HUES48 (cell line): ENCODE measurements around the gene BICC1.

Experiments used
- H3K27ac ChIP-seq: one replicate; pipeline ENCODE4 v1.7.0; 2013; ENCODE audit warnings: low read depth, low read length, inconsistent platforms
- H3K27me3 ChIP-seq: 2 replicates; pipeline ENCODE4 v1.6.1; 2013; ENCODE audit warnings: mild to moderate bottlenecking, low read length; ENCODE audit not compliant: control insufficient read depth, insufficient read depth
- H3K36me3 ChIP-seq: 2 replicates; pipeline ENCODE4 v1.6.1; 2013; ENCODE audit warnings: low read length; ENCODE audit not compliant: control insufficient read depth, insufficient read depth
- H3K4me1 ChIP-seq: 2 replicates; pipeline ENCODE4 v1.6.1; 2013; ENCODE audit warnings: mild to moderate bottlenecking, low read length; ENCODE audit not compliant: control insufficient read depth, insufficient read depth
- H3K4me3 ChIP-seq: 2 replicates; pipeline ENCODE4 v1.5.1; 2013; ENCODE audit warnings: mild to moderate bottlenecking, low read depth, low read length
- H3K9ac ChIP-seq: 2 replicates; pipeline ENCODE4 v1.6.1; 2013; ENCODE audit warnings: mild to moderate bottlenecking, low read depth, low read length, moderate library complexity
- H3K9me3 ChIP-seq: 2 replicates; pipeline ENCODE4 v1.6.1; 2013; ENCODE audit warnings: low read length; ENCODE audit not compliant: control insufficient read depth, insufficient read depth

BICC1 gene

GRCh38 chr10:58706836-58707235 is 194.2 kb downstream of the BICC1 start:
- Histone ChIP-seq H3K9ac (no peak overlapping the region), H3K4me3 (no peak overlapping the region), H3K27me3 (no peaks in the 10 kb centered on the region), H3K9me3 (no peaks in the 10 kb centered on the region), H3K36me3 (no peaks in the 10 kb centered on the region), H3K4me1 (0 out of 2 replicates have a peak, but pooled peaks cover 4% of the 10 kb centered on the region), H3K27ac (no peak overlapping the region)

GRCh38 chr10:58712141-58712540 is 199.5 kb downstream of the BICC1 start:
- no peaks in the 10 kb centered on the region for H3K36me3 ChIP-seq

GRCh38 chr10:58712982-58713381 is 200.3 kb downstream of the BICC1 start:
- Histone ChIP-seq H3K4me1 (no peaks in the 10 kb centered on the region), H3K9me3 (no peaks in the 10 kb centered on the region), H3K27ac (no peak overlapping the region), H3K4me3 (no peak overlapping the region), H3K9ac (no peak overlapping the region), H3K36me3 (no peaks in the 10 kb centered on the region), H3K27me3 (no peaks in the 10 kb centered on the region)

More at GRCh38 chr10:58712141-58712540, 199.5 kb downstream of the BICC1 start:
- Histone ChIP-seq H3K27ac (no peak overlapping the region), H3K4me3 (no peak overlapping the region), H3K9me3 (no peaks in the 10 kb centered on the region), H3K9ac (no peak overlapping the region), H3K4me1 (no peaks in the 10 kb centered on the region), H3K27me3 (no peaks in the 10 kb centered on the region)

GRCh38 chr10:58714409-58714808 is 201.7 kb downstream of the BICC1 start:
- Histone ChIP-seq H3K4me3 (no peak overlapping the region), H3K4me1 (no peaks in the 10 kb centered on the region), H3K9ac (no peak overlapping the region), H3K27ac (no peak overlapping the region), H3K27me3 (no peaks in the 10 kb centered on the region), H3K36me3 (no peaks in the 10 kb centered on the region), H3K9me3 (no peaks in the 10 kb centered on the region)

GRCh38 chr10:58715061-58715460 is 202.4 kb downstream of the BICC1 start:
- no peaks in the 10 kb centered on the region for H3K27me3 ChIP-seq
- no peaks in the 10 kb centered on the region for H3K4me1 ChIP-seq
- no peak overlapping the region for H3K27ac ChIP-seq
- H3K9me3 ChIP-seq: no peaks in the 10 kb centered on the region
- no peak overlapping the region for H3K4me3 ChIP-seq
- H3K36me3 ChIP-seq: no peaks in the 10 kb centered on the region
- H3K9ac ChIP-seq: no peak overlapping the region

GRCh38 chr10:58718596-58718995 is 205.9 kb downstream of the BICC1 start:
- Histone ChIP-seq H3K4me3 (no peak overlapping the region), H3K9me3 (no peaks in the 10 kb centered on the region), H3K27ac (no peak overlapping the region), H3K4me1 (no peaks in the 10 kb centered on the region), H3K27me3 (no peaks in the 10 kb centered on the region), H3K9ac (no peak overlapping the region), H3K36me3 (no peaks in the 10 kb centered on the region)

GRCh38 chr10:58721601-58722281 is 209.1 kb downstream of the BICC1 start:
- no peak overlapping the region for H3K4me3 ChIP-seq
- H3K9me3 ChIP-seq: no peaks in the 10 kb centered on the region
- no peaks in the 10 kb centered on the region for H3K27me3 ChIP-seq
- H3K4me1 ChIP-seq: no peaks in the 10 kb centered on the region
- no peak overlapping the region for H3K27ac ChIP-seq
- H3K9ac ChIP-seq: no peak overlapping the region
- no peaks in the 10 kb centered on the region for H3K36me3 ChIP-seq

- H3K27ac ChIP-seq: no peak overlapping the region
- H3K9me3 ChIP-seq: no peaks in the 10 kb centered on the region
- no peaks in the 10 kb centered on the region for H3K27me3 ChIP-seq
- H3K4me3 ChIP-seq: no peak overlapping the region
- no peaks in the 10 kb centered on the region for H3K4me1 ChIP-seq
- H3K36me3 ChIP-seq: no peaks in the 10 kb centered on the region
- no peak overlapping the region for H3K9ac ChIP-seq
Observed at GRCh38 chr10:58723186-58723585, 210.5 kb downstream of the BICC1 start.

- no peaks in the 10 kb centered on the region for H3K27me3 ChIP-seq
- H3K9me3 ChIP-seq: no peaks in the 10 kb centered on the region
- no peaks in the 10 kb centered on the region for H3K36me3 ChIP-seq
- H3K27ac ChIP-seq: no peak overlapping the region
- no peak overlapping the region for H3K4me3 ChIP-seq
- H3K9ac ChIP-seq: no peak overlapping the region
- H3K4me1 ChIP-seq: no peaks in the 10 kb centered on the region
Observed at GRCh38 chr10:58723966-58724365, 211.3 kb downstream of the BICC1 start.

GRCh38 chr10:58724781-58725180 is 212.1 kb downstream of the BICC1 start:
- no peaks in the 10 kb centered on the region; the same call in 1 of the 2 replicates for H3K9me3 ChIP-seq
- H3K36me3 ChIP-seq: no peaks in the 10 kb centered on the region
- no peaks in the 10 kb centered on the region for H3K4me1 ChIP-seq
- no peaks in the 10 kb centered on the region for H3K27me3 ChIP-seq
- H3K4me3 ChIP-seq: no peak overlapping the region
- H3K9ac ChIP-seq: no peak overlapping the region
- H3K27ac ChIP-seq: no peak overlapping the region

GRCh38 chr10:58725901-58726300 is 213.2 kb downstream of the BICC1 start:
- Histone ChIP-seq H3K9ac (no peak overlapping the region), H3K27ac (no peak overlapping the region), H3K9me3 (peaks cover 7% of the 10 kb centered on the region), H3K27me3 (no peaks in the 10 kb centered on the region), H3K36me3 (no peaks in the 10 kb centered on the region), H3K4me3 (no peak overlapping the region), H3K4me1 (no peaks in the 10 kb centered on the region)
